ENCODE data around the gene LAMTOR1. TPM values are rescaled to one million over a fixed set of nuclear protein-coding genes. Genes with fewer than 3 reads are reported as not detected.

LAMTOR1 gene
- total RNA-seq, 1 experiment from 2014 or later: 101 TPM

GRCh38 chr11:72125956-72126355 is 22.9 kb upstream of the LAMTOR1 start:
- DNase-seq (ENCODE audit: low spot score): no peak
- ChIA-PET POLR2A (ENCODE audit: low non-redundant PET) (no interaction called here), CTCF (no interaction called here)
- H3K27ac ChIP-seq (ENCODE audit: low read depth, low read length, poor library complexity, severe bottlenecking): no peak overlapping the region
- TF ChIP-seq EZH2 (IDR thresholded peaks at IDR 0.05; ENCODE audit: borderline replicate concordance, low read depth, low read length, poor library complexity, severe bottlenecking): no peak
- TF ChIP-seq, protein P1, sequence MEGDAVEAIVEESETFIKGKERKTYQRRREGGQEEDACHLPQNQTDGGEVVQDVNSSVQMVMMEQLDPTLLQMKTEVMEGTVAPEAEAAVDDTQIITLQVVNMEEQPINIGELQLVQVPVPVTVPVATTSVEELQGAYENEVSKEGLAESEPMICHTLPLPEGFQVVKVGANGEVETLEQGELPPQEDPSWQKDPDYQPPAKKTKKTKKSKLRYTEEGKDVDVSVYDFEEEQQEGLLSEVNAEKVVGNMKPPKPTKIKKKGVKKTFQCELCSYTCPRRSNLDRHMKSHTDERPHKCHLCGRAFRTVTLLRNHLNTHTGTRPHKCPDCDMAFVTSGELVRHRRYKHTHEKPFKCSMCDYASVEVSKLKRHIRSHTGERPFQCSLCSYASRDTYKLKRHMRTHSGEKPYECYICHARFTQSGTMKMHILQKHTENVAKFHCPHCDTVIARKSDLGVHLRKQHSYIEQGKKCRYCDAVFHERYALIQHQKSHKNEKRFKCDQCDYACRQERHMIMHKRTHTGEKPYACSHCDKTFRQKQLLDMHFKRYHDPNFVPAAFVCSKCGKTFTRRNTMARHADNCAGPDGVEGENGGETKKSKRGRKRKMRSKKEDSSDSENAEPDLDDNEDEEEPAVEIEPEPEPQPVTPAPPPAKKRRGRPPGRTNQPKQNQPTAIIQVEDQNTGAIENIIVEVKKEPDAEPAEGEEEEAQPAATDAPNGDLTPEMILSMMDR (conservative IDR thresholded peaks at IDR 0.05; ENCODE audit: low read depth, low read length): no peak
- no TSS peak for BruUV-seq (replicated peaks)
- H3K36me3 ChIP-seq (ENCODE audit: insufficient read depth, low read length, poor library complexity, severe bottlenecking): no peaks in the 10 kb centered on the region
- intact Hi-C loops (cut with micrococcal nuclease; ENCODE audit: unreplicated experiment): no loop called here
- H3K27me3 ChIP-seq (replicated peaks; ENCODE audit: insufficient read depth, low read depth, low read length, poor library complexity): no peaks in the 10 kb centered on the region
- no peak overlapping the region for H3K4me3 ChIP-seq (ENCODE audit: low read depth, low read length, poor library complexity, severe bottlenecking)
- no peaks in the 10 kb centered on the region for H3K4me1 ChIP-seq (ENCODE audit: insufficient read depth, low read length, poor library complexity, severe bottlenecking)
- H3K9me3 ChIP-seq (ENCODE audit: low read depth, low read length, poor library complexity, severe bottlenecking): peaks cover 19% of the 10 kb centered on the region

DNA sequence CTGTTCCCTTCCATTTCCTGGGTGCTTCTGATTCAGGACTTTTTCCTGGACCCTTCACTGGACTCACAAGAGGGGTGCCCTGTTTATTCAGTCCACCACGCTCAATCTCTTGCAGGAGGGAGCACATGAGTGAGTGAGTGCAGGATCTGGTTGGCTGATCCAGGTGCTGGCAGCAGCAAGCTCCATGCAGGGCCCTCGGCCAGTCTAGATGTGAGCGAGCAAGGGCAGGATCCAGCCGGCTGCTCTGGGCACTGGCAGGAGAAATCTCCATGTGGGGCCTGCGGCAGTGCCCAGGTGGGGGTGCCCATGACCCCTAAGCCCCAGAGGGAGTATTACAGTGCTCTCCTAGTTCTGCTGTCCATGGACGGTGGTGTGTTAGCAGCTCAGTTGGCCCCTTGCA is 20.9 kb upstream of the LAMTOR1 start:
- intact Hi-C loops (cut with micrococcal nuclease; ENCODE audit: unreplicated experiment): no loop called here
- H3K4me3 ChIP-seq (ENCODE audit: low read depth, low read length, poor library complexity, severe bottlenecking): no peak overlapping the region
- DNase-seq (ENCODE audit: low spot score): no peak
- ChIA-PET CTCF (no interaction called here), POLR2A (ENCODE audit: low non-redundant PET) (interaction anchor here (0.7 kb wide), 1 partner anchor 25 kb away, joined by 3 read pairs; no protein-coding TSS in a partner anchor)
- TF ChIP-seq, protein P1 (conservative IDR thresholded peaks at IDR 0.05; ENCODE audit: low read depth, low read length): no peak
- no peaks in the 10 kb centered on the region for H3K4me1 ChIP-seq (ENCODE audit: insufficient read depth, low read length, poor library complexity, severe bottlenecking)
- H3K27ac ChIP-seq (ENCODE audit: low read depth, low read length, poor library complexity, severe bottlenecking): no peak overlapping the region
- BruUV-seq (replicated peaks): no TSS peak
- no peaks in the 10 kb centered on the region for H3K36me3 ChIP-seq (ENCODE audit: insufficient read depth, low read length, poor library complexity, severe bottlenecking)
- peaks cover 19% of the 10 kb centered on the region for H3K9me3 ChIP-seq (ENCODE audit: low read depth, low read length, poor library complexity, severe bottlenecking)
- no peaks in the 10 kb centered on the region for H3K27me3 ChIP-seq (replicated peaks; ENCODE audit: insufficient read depth, low read depth, low read length, poor library complexity)

DNA sequence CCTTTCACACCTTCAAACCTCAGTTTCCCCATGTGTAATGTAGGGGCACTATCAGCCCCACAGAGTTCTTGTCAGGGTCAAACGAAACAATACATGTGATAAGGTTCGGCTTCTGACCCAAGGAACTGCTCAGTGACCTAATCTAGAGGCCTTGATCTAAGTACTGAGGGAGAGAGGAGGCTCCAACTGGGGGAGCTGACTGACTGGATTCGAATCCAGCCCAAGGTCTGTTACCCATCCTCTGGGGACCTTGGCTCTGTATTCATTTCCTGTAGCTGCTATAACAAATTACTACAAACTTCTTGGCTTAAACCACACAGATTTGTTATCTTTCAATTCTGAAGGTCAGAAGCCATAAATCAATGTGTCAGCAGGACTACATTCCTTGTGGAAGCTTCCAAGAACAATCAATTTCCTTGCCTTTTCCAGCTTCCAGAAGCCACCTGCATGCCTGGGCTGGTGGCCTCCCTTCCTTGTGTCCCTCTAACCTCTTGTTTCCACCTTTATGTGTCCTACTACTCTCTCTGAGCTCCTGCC is 20.1 kb upstream of the LAMTOR1 start:
- DNase-seq (ENCODE audit: low spot score): no peak
- H3K27me3 ChIP-seq (replicated peaks; ENCODE audit: insufficient read depth, low read depth, low read length, poor library complexity): no peaks in the 10 kb centered on the region
- no peaks in the 10 kb centered on the region for H3K4me1 ChIP-seq (ENCODE audit: insufficient read depth, low read length, poor library complexity, severe bottlenecking)
- H3K27ac ChIP-seq (ENCODE audit: low read depth, low read length, poor library complexity, severe bottlenecking): no peak overlapping the region
- peaks cover 11% of the 10 kb centered on the region for H3K9me3 ChIP-seq (ENCODE audit: low read depth, low read length, poor library complexity, severe bottlenecking)
- BruUV-seq (replicated peaks): no TSS peak
- TF ChIP-seq, protein P1 (conservative IDR thresholded peaks at IDR 0.05; ENCODE audit: low read depth, low read length): no peak
- TF ChIP-seq EZH2 (IDR thresholded peaks at IDR 0.05; ENCODE audit: borderline replicate concordance, low read depth, low read length, poor library complexity, severe bottlenecking): no peak
- ChIA-PET POLR2A (ENCODE audit: low non-redundant PET) (interaction anchor here (0.7 kb wide), 1 partner anchor 26 kb away, joined by 3 read pairs; no protein-coding TSS in a partner anchor), CTCF (no interaction called here)
- intact Hi-C loops (cut with micrococcal nuclease; ENCODE audit: unreplicated experiment): no loop called here
- no peak overlapping the region for H3K4me3 ChIP-seq (ENCODE audit: low read depth, low read length, poor library complexity, severe bottlenecking)
- no peaks in the 10 kb centered on the region for H3K36me3 ChIP-seq (ENCODE audit: insufficient read depth, low read length, poor library complexity, severe bottlenecking)
